Measurements from ENCODE around the gene C1S. TPM values are rescaled to one million over a fixed set of nuclear protein-coding genes. Genes with fewer than 3 reads are reported as not detected.
A peak's percentile ranks its signal among the peaks of the same experiment; 100 is the strongest.
"Not testable (repeated sequence)": the region's sequence is repeated elsewhere in the genome, so short reads cannot be mapped to it uniquely, and the experiment has no call there.

Gene C1S
- total RNA-seq, 1 donor: 516 TPM

DNA sequence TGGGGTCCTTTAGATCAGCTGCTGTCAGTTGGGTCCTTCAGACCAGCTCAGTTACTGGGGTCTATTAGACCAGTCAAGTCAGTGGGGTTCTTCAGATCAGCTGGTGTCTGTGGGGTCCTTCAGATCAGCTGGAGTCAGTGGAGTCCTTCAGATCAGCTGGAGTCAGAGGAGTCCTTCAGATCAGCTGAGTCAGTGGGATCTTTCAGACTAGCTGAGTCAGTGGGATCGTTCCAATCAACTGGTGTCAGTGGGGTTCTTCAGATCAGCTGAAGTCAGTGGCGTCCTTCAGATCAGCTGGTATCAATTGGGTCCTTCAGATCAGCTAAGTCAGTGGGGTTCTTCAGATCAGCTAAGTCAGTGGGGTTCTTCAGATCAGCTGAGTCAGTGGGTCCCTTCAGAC lies 27.5 kb upstream of the C1S start:
- no peak for DNase-seq (ENCODE audit: low read depth)
- no peak overlapping the region for H3K4me3 ChIP-seq (ENCODE audit: low read depth, low read length)
- TF ChIP-seq, protein P1, sequence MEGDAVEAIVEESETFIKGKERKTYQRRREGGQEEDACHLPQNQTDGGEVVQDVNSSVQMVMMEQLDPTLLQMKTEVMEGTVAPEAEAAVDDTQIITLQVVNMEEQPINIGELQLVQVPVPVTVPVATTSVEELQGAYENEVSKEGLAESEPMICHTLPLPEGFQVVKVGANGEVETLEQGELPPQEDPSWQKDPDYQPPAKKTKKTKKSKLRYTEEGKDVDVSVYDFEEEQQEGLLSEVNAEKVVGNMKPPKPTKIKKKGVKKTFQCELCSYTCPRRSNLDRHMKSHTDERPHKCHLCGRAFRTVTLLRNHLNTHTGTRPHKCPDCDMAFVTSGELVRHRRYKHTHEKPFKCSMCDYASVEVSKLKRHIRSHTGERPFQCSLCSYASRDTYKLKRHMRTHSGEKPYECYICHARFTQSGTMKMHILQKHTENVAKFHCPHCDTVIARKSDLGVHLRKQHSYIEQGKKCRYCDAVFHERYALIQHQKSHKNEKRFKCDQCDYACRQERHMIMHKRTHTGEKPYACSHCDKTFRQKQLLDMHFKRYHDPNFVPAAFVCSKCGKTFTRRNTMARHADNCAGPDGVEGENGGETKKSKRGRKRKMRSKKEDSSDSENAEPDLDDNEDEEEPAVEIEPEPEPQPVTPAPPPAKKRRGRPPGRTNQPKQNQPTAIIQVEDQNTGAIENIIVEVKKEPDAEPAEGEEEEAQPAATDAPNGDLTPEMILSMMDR (IDR thresholded peaks at IDR 0.05; ENCODE audit: insufficient read depth, low read length): no peak

DNA sequence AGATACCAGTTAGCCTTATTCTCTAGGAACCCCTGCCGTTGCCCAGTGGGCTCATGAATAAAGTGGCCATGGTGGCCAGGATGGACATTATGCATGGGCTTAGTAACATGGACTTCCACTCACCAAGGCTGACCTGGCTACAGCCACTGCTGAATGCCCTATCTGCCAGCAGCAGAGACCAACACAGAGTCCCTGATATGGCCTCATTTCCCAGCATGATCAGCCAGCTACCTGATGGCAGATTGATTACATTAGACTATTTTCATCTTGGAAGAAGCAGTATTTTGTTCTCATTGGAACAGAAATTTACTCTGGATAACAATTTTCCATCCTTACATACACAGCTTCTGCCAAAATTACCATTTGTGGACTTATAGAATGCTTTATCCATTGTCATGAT lies 26.1 kb upstream of the C1S start:
- TF ChIP-seq, protein P1 (IDR thresholded peaks at IDR 0.05; ENCODE audit: insufficient read depth, low read length): no peak
- no peak for DNase-seq (ENCODE audit: low read depth)
- H3K4me3 ChIP-seq (ENCODE audit: low read depth, low read length): no peak overlapping the region

DNA sequence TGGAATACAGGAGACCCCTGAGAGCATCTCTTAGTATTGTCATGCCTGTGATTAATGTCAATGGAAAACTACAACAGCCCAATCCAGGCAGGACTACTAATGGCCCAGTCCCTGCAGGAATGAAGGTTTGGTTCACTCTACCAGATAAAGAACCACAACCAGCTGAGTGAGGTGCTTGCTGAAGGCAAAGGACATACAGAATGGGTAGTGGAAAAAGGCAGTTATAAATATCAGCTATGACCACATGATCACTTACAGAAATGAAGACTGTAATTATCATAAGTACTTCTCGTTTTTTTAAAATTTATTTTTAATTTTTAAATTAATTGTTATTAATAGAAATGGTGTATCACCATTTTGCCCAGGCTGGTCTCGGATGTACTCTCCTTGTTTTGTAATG lies 25.1 kb upstream of the C1S start:
- no peak for DNase-seq (ENCODE audit: low read depth)
- TF ChIP-seq, protein P1 (IDR thresholded peaks at IDR 0.05; ENCODE audit: insufficient read depth, low read length): no peak
- H3K4me3 ChIP-seq (ENCODE audit: low read depth, low read length): no peak overlapping the region

DNA sequence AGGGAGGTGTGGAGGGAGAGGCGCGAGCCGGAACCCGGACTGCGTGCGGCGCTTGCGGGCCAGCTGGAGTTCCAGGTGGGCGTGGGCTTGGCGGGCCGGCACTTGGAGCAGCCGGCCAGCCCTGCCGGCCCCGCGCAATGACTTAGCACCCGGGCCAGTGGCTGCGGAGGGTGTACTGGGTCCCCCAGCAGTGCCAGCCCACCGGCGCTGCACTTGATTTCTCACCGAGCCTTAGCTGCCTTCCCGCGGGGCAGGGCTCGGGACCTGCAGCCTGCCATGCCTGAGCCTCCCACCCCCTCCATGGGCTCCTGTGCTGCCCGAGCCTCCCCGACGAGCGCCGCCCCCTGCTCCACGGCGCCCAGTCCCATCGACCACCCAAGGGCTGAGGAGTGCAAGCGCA lies 23.1 kb upstream of the C1S start:
- not testable (repeated sequence) for H3K4me3 ChIP-seq (ENCODE audit: low read depth, low read length); DNase-seq (ENCODE audit: low read depth)

DNA sequence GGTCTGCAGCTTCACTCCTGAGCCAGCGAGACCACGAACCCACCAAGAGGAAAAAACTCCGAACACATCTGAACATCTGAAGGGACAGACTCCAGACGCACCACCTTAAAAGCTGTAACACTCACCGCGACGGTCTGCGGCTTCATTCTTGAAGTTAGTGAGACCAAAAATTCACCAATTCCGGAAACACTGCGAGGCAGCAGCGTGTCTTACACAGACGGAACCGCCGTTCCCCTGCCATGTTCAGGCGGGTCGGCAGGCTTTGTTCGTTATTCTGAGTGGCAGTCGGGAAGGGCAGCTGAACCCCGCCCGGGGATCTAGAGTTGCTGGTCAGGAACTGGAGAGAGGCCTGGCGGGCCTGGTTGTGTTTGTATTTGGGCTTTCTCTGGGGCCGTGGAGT lies 21.9 kb upstream of the C1S start:
- no peak overlapping the region for H3K4me3 ChIP-seq (ENCODE audit: low read depth, low read length)
- TF ChIP-seq, protein P1 (IDR thresholded peaks at IDR 0.05; ENCODE audit: insufficient read depth, low read length): no peak
- DNase-seq (ENCODE audit: low read depth): no peak

DNA sequence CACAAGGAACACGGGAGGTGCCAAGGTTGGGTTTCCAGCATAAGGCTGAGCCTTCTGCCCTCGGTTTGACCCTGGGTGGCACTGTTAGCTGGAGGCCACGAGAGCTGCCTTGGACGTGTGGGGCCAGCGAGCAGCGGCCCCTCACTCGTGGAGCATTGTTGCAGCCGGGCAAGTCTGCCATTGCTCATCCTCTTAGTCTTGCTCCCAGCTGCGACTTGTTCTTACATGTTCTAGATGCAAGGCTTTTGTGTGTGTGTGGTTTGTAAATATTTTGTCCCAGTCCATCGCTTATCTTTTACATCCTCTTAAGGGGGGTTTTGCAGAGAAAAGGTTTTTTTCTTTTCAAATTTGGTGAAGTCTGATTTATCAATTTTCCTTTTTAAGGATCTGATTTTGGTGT lies 21.1 kb upstream of the C1S start:
- TF ChIP-seq, protein P1 (IDR thresholded peaks at IDR 0.05; ENCODE audit: insufficient read depth, low read length): no peak
- no peak overlapping the region for H3K4me3 ChIP-seq (ENCODE audit: low read depth, low read length)
- no peak for DNase-seq (ENCODE audit: low read depth)

DNA sequence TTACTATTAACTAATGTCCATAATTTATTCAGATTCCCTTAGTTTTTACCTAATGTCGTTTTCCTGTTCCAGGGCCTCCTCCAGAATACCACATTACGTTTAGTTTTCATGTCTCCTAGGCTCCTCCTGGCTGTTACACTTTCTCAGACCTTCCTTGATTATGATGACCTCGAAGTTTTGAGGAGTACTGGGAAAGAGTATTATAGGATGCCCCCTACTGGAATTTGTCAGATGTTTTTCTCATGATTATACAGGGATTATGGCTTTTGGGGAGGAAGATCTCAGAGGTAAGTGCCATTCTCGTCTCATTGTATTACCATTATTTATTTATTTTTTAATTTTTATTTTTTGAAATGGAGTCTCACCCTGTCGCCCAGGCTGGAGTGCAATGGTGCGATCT lies 17.7 kb upstream of the C1S start:
- peak; percentile 64 for DNase-seq (ENCODE audit: low read depth)
- TF ChIP-seq, protein P1 (IDR thresholded peaks at IDR 0.05; ENCODE audit: insufficient read depth, low read length): peak; percentile 48
- no peak overlapping the region for H3K4me3 ChIP-seq (ENCODE audit: low read depth, low read length)

Measured in fibroblast of the aortic adventitia (primary cell).